Measurements from ENCODE around the gene PYROXD2.

Gene PYROXD2

DNA sequence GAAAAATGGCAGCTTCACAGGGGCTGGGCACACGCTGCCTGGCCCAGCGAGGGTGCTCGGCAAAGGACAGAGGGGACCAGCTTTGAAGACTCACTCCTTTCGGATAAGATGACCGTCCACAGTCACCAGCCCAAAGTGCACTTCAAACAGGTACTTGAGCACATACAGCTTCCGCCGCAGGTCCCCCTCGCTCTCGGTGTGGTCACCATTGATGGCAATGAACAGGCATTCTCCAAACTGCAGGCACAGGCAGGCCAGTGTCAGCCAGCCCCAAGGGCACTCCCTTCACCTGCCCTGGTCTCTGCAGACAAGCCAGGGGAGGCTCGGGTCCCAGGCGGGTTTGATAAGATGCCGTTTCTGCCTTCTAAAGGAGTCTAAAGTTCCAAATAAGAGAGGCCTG is 20.2 kb upstream of the PYROXD2 start:
- Histone ChIP-seq H4K20me1 (ENCODE audit: control insufficient read depth, insufficient read depth, low read depth, low read length) (no peaks in the 10 kb centered on the region), H3K9me3 (ENCODE audit: control insufficient read depth, insufficient read depth, low read length) (no peaks in the 10 kb centered on the region), H3K4me1 (ENCODE audit: control insufficient read depth, low read length) (no peaks in the 10 kb centered on the region), H3K9me2 (replicated peaks; ENCODE audit: control insufficient read depth, low read length) (no peaks in the 10 kb centered on the region), H3K4me3 (ENCODE audit: low read length) (no peak overlapping the region), H3K36me3 (ENCODE audit: control insufficient read depth, low read length) (peaks cover 64% of the 10 kb centered on the region), H3K79me2 (ENCODE audit: control insufficient read depth, low read length) (no peaks in the 10 kb centered on the region), H3K27ac (ENCODE audit: low read depth, low read length) (no peak overlapping the region), H3F3A (ENCODE audit: control insufficient read depth, insufficient read depth) (no peaks in the 10 kb centered on the region), H3K4me2 (ENCODE audit: low read length) (no peak overlapping the region), H3K27me3 (ENCODE audit: control insufficient read depth, low read length) (no peaks in the 10 kb centered on the region)
- TF ChIP-seq CTCF (IDR thresholded peaks at IDR 0.05; ENCODE audit: low read depth, low read length, poor library complexity, severe bottlenecking) (no peak), EZH2phosphoT487 (IDR thresholded peaks at IDR 0.05; ENCODE audit: borderline replicate concordance, low read length) (no peak)

GRCh38 chr10:98433881-98434732 is 19.1 kb upstream of the PYROXD2 start:
- H4K20me1 ChIP-seq (ENCODE audit: control insufficient read depth, insufficient read depth, low read depth, low read length) = no peaks in the 10 kb centered on the region
- no peaks in the 10 kb centered on the region for H3K79me2 ChIP-seq (ENCODE audit: control insufficient read depth, low read length)
- no peaks in the 10 kb centered on the region for H3K9me3 ChIP-seq (ENCODE audit: control insufficient read depth, insufficient read depth, low read length)
- no peaks in the 10 kb centered on the region for H3K27me3 ChIP-seq (ENCODE audit: control insufficient read depth, low read length)
- no peaks in the 10 kb centered on the region for H3F3A ChIP-seq (ENCODE audit: control insufficient read depth, insufficient read depth)
- H3K9me2 ChIP-seq (replicated peaks; ENCODE audit: control insufficient read depth, low read length) = no peaks in the 10 kb centered on the region
- H3K4me3 ChIP-seq (ENCODE audit: low read length) = no peak overlapping the region
- H3K36me3 ChIP-seq (ENCODE audit: control insufficient read depth, low read length) = peaks cover 59% of the 10 kb centered on the region
- TF ChIP-seq EZH2phosphoT487 (IDR thresholded peaks at IDR 0.05; ENCODE audit: borderline replicate concordance, low read length) = no peak
- no peak for TF ChIP-seq CTCF (IDR thresholded peaks at IDR 0.05; ENCODE audit: low read depth, low read length, poor library complexity, severe bottlenecking)
- no peaks in the 10 kb centered on the region for H3K4me1 ChIP-seq (ENCODE audit: control insufficient read depth, low read length)
- no peak overlapping the region for H3K4me2 ChIP-seq (ENCODE audit: low read length)
- H3K27ac ChIP-seq (ENCODE audit: low read depth, low read length) = no peak overlapping the region

DNA sequence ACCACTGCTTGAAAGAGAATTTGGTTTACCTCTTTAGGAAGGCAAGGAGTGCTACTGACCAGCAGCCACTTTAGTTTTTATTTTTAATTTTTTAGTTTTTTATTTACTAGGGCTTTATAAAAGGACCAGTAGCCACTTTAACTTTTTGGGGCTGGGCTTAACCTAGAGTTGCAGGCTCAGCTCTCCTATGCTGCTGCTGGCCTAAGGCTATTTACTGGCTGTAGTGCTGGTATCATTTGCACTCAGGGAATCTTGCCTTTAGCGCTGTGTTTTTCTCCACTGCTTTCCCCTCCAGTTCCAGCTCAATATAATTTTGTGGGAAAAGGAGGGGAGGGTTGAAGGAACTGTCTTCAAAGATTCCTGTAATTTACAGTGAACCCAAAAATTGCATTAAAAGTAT is 18.4 kb upstream of the PYROXD2 start:
- Histone ChIP-seq H3K27me3 (ENCODE audit: control insufficient read depth, low read length) (no peaks in the 10 kb centered on the region), H3K27ac (ENCODE audit: low read depth, low read length) (no peak overlapping the region), H4K20me1 (ENCODE audit: control insufficient read depth, insufficient read depth, low read depth, low read length) (no peaks in the 10 kb centered on the region), H3F3A (ENCODE audit: control insufficient read depth, insufficient read depth) (no peaks in the 10 kb centered on the region), H3K79me2 (ENCODE audit: control insufficient read depth, low read length) (no peaks in the 10 kb centered on the region), H3K4me2 (ENCODE audit: low read length) (no peak overlapping the region), H3K36me3 (ENCODE audit: control insufficient read depth, low read length) (peaks cover 56% of the 10 kb centered on the region), H3K4me3 (ENCODE audit: low read length) (no peak overlapping the region), H3K9me3 (ENCODE audit: control insufficient read depth, insufficient read depth, low read length) (no peaks in the 10 kb centered on the region), H3K4me1 (ENCODE audit: control insufficient read depth, low read length) (no peaks in the 10 kb centered on the region), H3K9me2 (replicated peaks; ENCODE audit: control insufficient read depth, low read length) (no peaks in the 10 kb centered on the region)
- TF ChIP-seq EZH2phosphoT487 (IDR thresholded peaks at IDR 0.05; ENCODE audit: borderline replicate concordance, low read length) (no peak), CTCF (IDR thresholded peaks at IDR 0.05; ENCODE audit: low read depth, low read length, poor library complexity, severe bottlenecking) (no peak)
